Measurements from ENCODE around the gene REM1.
"Not testable (repeated sequence)": the region's sequence is repeated elsewhere in the genome, so short reads cannot be mapped to it uniquely, and the experiment has no call there.

The REM1 gene, protein sequence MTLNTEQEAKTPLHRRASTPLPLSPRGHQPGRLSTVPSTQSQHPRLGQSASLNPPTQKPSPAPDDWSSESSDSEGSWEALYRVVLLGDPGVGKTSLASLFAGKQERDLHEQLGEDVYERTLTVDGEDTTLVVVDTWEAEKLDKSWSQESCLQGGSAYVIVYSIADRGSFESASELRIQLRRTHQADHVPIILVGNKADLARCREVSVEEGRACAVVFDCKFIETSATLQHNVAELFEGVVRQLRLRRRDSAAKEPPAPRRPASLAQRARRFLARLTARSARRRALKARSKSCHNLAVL
- 0 reads per million in 3 experiments for total RNA-seq

DNA sequence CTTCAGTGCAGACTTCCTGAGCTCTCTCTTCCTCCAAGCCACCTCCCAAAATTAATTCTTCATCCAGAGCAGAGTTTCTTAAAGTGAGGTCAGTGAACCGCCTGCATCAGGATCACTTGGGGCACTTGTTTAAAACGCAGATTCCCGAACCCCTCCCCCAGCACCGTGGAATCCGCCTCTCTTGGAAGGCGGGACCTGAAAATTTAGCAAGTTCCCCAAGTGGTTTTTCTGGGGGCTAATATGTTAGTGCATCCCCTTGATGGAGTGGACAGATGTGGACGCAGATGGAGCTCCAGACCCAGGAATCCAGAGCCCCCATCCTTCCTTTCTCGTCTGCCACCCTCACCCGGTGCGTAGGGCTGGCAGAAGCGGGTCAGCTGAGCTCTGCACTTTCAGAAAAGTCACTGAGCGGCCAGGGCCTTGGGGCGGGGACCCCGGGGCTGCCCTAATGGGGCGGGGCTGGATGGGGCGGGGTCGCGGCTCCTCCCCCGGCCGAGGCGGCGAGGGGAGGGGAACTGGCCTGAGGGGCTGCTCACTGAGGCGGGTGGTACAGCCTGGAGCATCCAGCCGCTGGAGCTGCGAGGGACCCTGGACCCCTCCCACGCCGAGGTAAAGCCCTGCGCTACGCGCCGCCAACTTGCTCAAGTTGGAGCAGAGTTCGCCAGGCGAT is at the start of gene REM1, which contains the start of gene DEFB124:
Gene REM1 (plus strand): TSS at position 531 of the 670 bp plus-strand sequence. CDS start 1,158 bp downstream, outside the sequence.
Gene DEFB124 (minus strand): TSS at position 370 of the 670 bp plus-strand sequence. CDS start 2,114 bp downstream, outside the sequence.
- DNase-seq: no peak

GRCh38 chr20:31425797-31426196 is 49.3 kb upstream of the REM1 start:
- DNase-seq: no peak

DNA sequence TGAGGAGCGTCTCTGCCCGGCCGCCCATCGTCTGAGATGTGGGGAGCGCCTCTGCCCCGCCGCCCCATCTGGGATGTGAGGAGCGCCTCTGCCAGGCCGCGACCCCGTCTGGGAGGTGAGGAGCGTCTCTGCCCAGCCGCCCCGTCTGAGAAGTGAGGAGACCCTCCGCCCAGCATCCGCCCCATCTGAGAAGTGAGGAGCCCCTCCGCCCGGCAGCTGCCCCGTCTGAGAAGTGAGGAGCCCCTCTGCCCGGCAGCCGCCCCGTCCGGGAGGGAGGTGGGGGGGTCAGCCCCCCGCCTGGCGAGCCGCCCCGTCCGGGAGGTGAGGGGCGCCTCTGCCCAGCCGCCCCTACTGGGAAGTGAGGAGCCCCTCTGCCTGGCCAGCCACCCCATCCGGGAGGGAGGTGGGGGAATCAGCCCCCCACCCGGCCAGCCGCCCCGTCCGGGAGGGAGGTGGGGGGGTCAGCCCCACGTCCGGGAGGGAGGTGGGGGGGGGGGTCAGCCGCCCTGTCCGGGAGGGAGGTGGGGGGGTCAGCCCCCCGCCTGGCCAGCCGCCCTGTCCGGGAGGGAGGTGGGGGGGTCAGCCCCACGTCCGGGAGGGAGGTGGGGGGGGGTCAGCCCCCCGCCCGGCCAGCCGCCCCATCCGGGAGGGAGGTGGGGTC is 48.1 kb upstream of the REM1 start:
- not testable (repeated sequence) for DNase-seq

DNA sequence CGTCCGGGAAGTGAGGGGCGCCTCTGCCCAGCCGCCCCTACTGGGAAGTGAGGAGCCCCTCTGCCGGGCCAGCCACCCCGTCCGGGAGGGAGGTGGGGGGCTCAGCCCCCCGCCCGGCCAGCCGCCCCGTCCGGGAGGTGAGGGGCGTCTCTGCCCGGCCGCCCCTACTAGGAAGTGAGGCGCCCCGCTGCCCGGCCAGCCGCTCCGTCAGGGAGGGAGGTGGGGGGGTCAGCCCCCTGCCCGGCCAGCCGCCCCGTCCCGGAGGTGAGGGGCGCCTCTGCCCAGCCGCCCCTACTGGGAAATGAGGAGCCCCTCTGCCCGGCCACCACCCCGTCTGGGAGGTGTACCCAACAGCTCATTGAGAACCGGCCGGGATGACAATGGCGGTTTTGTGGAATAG is 47.5 kb upstream of the REM1 start:
- not testable (repeated sequence) for DNase-seq

GRCh38 chr20:31430568-31431115 is 44.4 kb upstream of the REM1 start:
- DNase-seq: no peak

GRCh38 chr20:31440012-31440659 is 35.0 kb upstream of the REM1 start, which contains the start of gene DEFB123:
DEFB123 (plus strand) TSS chr20:31440632; CDS start chr20:31440699, 67 bp downstream.
- no peak for DNase-seq

- DNase-seq: no peak
Measured at GRCh38 chr20:31446084-31446819, 28.8 kb upstream of the REM1 start.

- DNase-seq: no peak
Measured at GRCh38 chr20:31449511-31450414, 25.3 kb upstream of the REM1 start.

GRCh38 chr20:31452575-31452974 is 22.5 kb upstream of the REM1 start:
- DNase-seq: no peak

GRCh38 chr20:31454361-31454760 is 20.7 kb upstream of the REM1 start:
- no peak for DNase-seq

DNA sequence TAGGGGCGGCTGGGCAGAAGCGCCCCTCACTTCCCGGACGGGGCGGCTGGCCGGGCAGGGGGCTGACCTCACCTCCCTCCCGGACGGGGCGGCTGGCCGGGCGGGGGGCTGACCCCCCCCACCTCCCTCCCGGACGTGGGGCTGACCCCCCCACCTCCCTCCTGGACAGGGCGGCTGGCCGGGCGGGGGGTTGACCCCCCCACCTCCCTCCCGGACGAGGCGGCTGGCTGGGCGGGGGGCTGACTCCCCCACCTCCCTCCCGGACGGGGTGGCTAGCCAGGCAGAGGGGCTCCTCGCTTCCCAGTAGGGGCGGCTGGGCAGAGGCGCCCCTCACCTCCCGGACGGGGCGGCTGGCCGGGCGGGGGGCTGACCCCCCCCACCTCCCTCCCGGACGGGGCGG is 4.1 kb upstream of the REM1 start:
- not testable (repeated sequence) for DNase-seq

DNA sequence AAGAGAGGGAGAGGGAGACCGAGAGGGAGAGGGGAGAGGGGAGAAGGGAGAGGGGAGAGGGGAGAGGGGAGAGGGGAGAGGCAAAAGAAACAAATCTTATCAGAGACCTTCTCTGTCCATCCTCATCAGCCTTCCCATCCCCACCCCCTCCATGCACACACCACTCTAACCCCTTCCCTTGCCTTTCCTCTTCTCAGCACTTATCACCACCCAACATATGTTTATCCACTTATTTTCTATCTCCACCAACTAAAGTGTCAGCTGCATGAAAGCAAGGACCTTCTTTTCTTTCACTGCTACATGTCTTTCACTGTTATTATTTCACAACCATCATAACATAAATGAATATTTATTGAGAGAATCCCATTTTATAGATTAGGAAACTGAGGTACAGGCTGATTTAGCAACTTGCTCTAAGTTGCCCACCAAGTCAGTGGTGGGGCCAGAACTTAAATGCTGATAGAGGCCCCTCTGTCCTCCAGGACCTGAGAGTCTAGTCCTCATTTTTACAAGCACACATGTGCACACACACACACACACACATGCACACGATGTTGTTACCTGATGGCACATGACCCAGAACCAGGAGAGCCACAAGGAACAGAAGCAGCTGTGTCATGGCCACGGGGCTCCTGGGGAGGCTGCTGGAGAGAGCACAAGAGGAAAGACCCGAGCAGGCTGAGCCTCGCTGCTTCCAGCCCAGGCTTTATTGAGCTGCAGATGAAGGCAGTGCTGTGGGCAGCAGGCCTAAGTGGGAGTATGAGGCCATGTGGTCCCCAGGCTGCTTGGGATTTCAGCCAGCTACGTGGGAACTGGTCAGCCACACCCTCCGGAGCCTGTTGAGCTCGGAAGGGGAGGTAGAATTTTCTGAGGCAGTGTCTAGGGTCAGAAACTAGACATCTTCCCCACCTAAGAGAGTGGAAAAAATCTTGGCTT is 2.4 kb upstream of the REM1 start:
- no peak for DNase-seq

- no peak for DNase-seq
Measured at GRCh38 chr20:31473331-31474096, 1.6 kb upstream of the REM1 start.

DNA sequence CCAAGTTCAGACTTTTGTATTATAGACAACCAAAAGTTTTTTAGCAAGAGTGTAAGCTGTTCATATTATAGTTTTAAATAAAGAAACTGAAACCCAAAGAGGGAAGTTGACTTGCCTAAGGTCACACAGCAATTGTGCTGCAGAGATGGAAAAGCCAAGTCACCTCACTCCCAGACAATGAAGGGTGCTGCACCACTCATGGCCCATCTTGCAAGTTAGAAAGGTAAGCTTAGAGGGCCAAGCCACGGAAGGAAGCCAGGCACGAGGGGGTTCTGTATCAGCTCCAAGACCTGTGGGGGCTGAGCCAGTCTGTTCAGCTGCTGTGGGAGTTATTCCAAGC is 1.0 kb upstream of the REM1 start:
- DNase-seq: no peak

GRCh38 chr20:31475472-31476293 is 595 bp downstream of the REM1 start:
- DNase-seq: no peak

- DNase-seq: no peak
Measured at GRCh38 chr20:31476294-31476585, 1.2 kb downstream of the REM1 start.

GRCh38 chr20:31476643-31477215 is 1.6 kb downstream of the REM1 start:
- DNase-seq: no peak

DNA sequence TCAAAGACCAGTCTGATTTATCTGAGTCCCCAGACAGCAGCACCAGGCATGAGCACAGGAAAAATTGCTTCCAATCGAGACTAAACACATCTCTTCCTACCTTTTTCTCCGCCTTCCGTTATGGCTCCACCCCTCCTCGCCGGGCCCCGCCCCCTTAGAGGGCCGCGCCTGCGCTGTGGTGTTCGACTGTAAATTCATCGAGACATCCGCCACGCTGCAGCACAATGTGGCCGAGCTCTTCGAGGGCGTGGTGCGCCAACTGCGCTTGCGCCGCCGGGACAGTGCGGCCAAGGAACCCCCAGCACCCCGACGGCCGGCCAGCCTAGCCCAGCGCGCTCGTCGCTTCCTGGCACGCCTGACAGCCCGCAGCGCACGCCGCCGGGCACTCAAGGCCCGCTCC is 8.9 kb downstream of the REM1 start:
- DNase-seq: no peak

Data from central memory CD4-positive, alpha-beta T cell (primary cell).